Right forelimb (tissue), 1 donor: Measurements from ENCODE around the gene ARRB2.

ENCODE experiments used
- DNase-seq: peaks from one replicate; pipeline ENCODE4 v3.0.0-alpha.2; 2018

Gene ARRB2

GRCh38 chr17:4733073-4733531, 22.7 kb downstream of the ARRB2 start:
- no peak for DNase-seq

GRCh38 chr17:4734857-4735475, 24.5 kb downstream of the ARRB2 start:
- DNase-seq: no peak

GRCh38 chr17:4735876-4736651, 25.6 kb downstream of the ARRB2 start:
- DNase-seq: no peak

- no peak for DNase-seq
Observed at GRCh38 chr17:4738136-4739121, 28.0 kb downstream of the ARRB2 start.

- DNase-seq: peak; percentile 78
Observed at GRCh38 chr17:4739122-4740024, 28.9 kb downstream of the ARRB2 start, which contains the start of the genes CXCL16 and ZMYND15. Gene CXCL16 (minus strand): TSS chr17:4739928. CDS start chr17:4739339, 589 bp downstream. Gene ZMYND15 (plus strand): TSS chr17:4739833. CDS start chr17:4740549, 716 bp downstream.

GRCh38 chr17:4740025-4740351, 29.6 kb downstream of the ARRB2 start:
- DNase-seq: no peak

GRCh38 chr17:4740584-4740983, 30.2 kb downstream of the ARRB2 start:
- no peak for DNase-seq

GRCh38 chr17:4741544-4741943, 31.1 kb downstream of the ARRB2 start:
- no peak for DNase-seq

- DNase-seq: no peak
Observed at GRCh38 chr17:4742133-4742532, 31.7 kb downstream of the ARRB2 start.

- DNase-seq: no peak
Observed at GRCh38 chr17:4742629-4743028, 32.2 kb downstream of the ARRB2 start.

GRCh38 chr17:4743216-4743615, 32.8 kb downstream of the ARRB2 start:
- no peak for DNase-seq

- DNase-seq: no peak
Observed at GRCh38 chr17:4743898-4744297, 33.5 kb downstream of the ARRB2 start.

GRCh38 chr17:4744999-4745969, 34.9 kb downstream of the ARRB2 start:
- DNase-seq: no peak

GRCh38 chr17:4747847-4748246, 37.4 kb downstream of the ARRB2 start:
- DNase-seq: no peak

- DNase-seq: no peak
Observed at GRCh38 chr17:4748686-4749085, 38.3 kb downstream of the ARRB2 start.

- no peak for DNase-seq
Observed at GRCh38 chr17:4750606-4751005, 40.2 kb downstream of the ARRB2 start.

GRCh38 chr17:4751932-4752331, 41.5 kb downstream of the ARRB2 start:
- DNase-seq: no peak

- DNase-seq: no peak
Observed at GRCh38 chr17:4753392-4753791, 43.0 kb downstream of the ARRB2 start.

- DNase-seq: no peak
Observed at GRCh38 chr17:4759776-4760236, 49.4 kb downstream of the ARRB2 start.

- DNase-seq: no peak
Observed at GRCh38 chr17:4764595-4764994, 54.2 kb downstream of the ARRB2 start.

GRCh38 chr17:4766201-4766600, 55.8 kb downstream of the ARRB2 start:
- DNase-seq: no peak
